Mesothelial cell of epicardium (in vitro differentiated cells): ENCODE results near the gene SLC39A13. TPM values are rescaled to one million over a fixed set of nuclear protein-coding genes. Genes with fewer than 3 reads are reported as not detected.

Experiments used
- DNase-seq, 2 experiments: peaks; one replicate each; pipeline ENCODE4 v3.0.0; 2021; ENCODE audit warnings: low spot score in 2 of 2; ENCODE audit not compliant: unreplicated experiment in 2 of 2
- H3K27ac Mint-ChIP-seq: 2 replicates; pipeline ENCODE4 v1.8.0; 2021; ENCODE audit warnings: mixed read lengths
- H3K27me3 Mint-ChIP-seq: 2 replicates; pipeline ENCODE4 v1.8.0; 2021; ENCODE audit warnings: low read depth, mixed read lengths
- H3K36me3 Mint-ChIP-seq: 2 replicates; pipeline ENCODE4 v1.8.0; 2021; ENCODE audit warnings: mixed read lengths
- H3K4me1 Mint-ChIP-seq: 2 replicates; pipeline ENCODE4 v1.8.0; 2021; ENCODE audit warnings: mixed read lengths
- H3K4me3 Mint-ChIP-seq: 2 replicates; pipeline ENCODE4 v1.8.0; 2021; ENCODE audit warnings: mild to moderate bottlenecking, moderate library complexity, mixed read lengths
- H3K9me3 Mint-ChIP-seq: 2 replicates; pipeline ENCODE4 v1.8.0; 2021; ENCODE audit warnings: mixed read lengths
- CTCF ChIP-seq: fragments of 200-600 bp; sonication (generic); IDR thresholded peaks from one replicate; pipeline ENCODE4 v1.5.0; 2021; ENCODE audit warnings: antibody characterized with exemption; ENCODE audit not compliant: unreplicated experiment
- total RNA-seq: library from RNA; stranded (reverse); gene quantifications from 3 replicates; pipeline ENCODE4 v1.2.1, GENCODE V29; 2021

The SLC39A13 gene
- total RNA-seq, 1 donor from 2014 or later: 69.5 TPM

- Mint-ChIP-seq H3K4me1 (no peaks in the 10 kb centered on the region), H3K27me3 (no peaks in the 10 kb centered on the region), H3K27ac (no peak overlapping the region), H3K36me3 (no peaks in the 10 kb centered on the region), H3K4me3 (no peak overlapping the region), H3K9me3 (no peaks in the 10 kb centered on the region)
- no peak for DNase-seq
- TF ChIP-seq CTCF: no peak
Measured at GRCh38 chr11:47374720-47375019, 33.7 kb upstream of the SLC39A13 start.

DNA sequence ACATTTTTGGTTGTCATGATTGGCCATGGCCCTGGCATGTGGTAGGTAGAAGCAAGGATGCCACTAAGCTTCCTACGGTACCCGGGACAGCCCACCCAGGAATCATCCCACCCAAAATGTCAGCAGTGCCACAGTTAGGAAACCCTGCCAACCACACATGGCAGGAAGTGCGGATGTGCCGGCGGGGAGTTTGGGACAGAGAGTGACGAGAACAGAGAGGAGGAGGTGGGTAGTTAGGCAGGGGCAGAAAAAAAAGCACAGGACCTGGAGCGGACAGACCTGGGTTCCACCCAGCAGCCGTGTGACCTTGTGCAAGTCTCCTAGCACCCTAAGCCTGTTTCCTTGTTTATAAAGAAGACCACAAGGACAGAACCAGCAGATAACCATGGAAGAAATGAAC, 33.4 kb upstream of the SLC39A13 start:
- H3K27ac Mint-ChIP-seq: no peak overlapping the region
- no peaks in the 10 kb centered on the region for H3K9me3 Mint-ChIP-seq
- no peaks in the 10 kb centered on the region for H3K4me1 Mint-ChIP-seq
- no peak overlapping the region for H3K4me3 Mint-ChIP-seq
- DNase-seq: no peak
- no peaks in the 10 kb centered on the region for H3K27me3 Mint-ChIP-seq
- no peaks in the 10 kb centered on the region for H3K36me3 Mint-ChIP-seq
- no peak for TF ChIP-seq CTCF

GRCh38 chr11:47375546-47376085, 32.8 kb upstream of the SLC39A13 start:
- Mint-ChIP-seq H3K9me3 (no peaks in the 10 kb centered on the region), H3K27me3 (no peaks in the 10 kb centered on the region), H3K27ac (no peak overlapping the region), H3K4me1 (no peaks in the 10 kb centered on the region), H3K4me3 (no peak overlapping the region), H3K36me3 (no peaks in the 10 kb centered on the region)
- no peak for DNase-seq
- TF ChIP-seq CTCF: no peak

DNA sequence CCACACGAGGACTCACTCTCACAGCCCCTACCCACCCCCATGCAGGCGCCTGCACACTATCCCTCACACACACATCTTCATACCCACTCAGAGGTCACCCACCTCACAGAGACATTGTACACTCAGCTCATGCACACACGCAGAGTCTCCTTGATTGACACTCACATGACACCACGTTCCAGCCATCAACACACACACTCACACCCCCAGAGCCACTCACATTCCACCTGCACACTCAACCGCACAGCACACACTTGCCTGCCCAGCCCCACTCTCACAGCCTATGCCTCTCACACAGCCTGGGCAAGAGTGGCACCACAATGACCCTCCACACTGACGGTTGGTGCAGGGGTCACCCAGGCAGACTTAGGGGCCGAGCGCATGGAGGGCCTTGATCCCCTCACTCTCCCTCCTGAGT, 32.3 kb upstream of the SLC39A13 start:
- no peak overlapping the region for H3K27ac Mint-ChIP-seq

GRCh38 chr11:47376525-47377371, 31.6 kb upstream of the SLC39A13 start:
- no peaks in the 10 kb centered on the region for H3K9me3 Mint-ChIP-seq
- H3K27me3 Mint-ChIP-seq: no peaks in the 10 kb centered on the region
- no peak for DNase-seq
- no peaks in the 10 kb centered on the region for H3K4me1 Mint-ChIP-seq
- no peak for TF ChIP-seq CTCF
- H3K27ac Mint-ChIP-seq: no peak overlapping the region
- no peak overlapping the region for H3K4me3 Mint-ChIP-seq
- H3K36me3 Mint-ChIP-seq: no peaks in the 10 kb centered on the region

More for the DNA sequence above, 32.3 kb upstream of the SLC39A13 start:
- no peak for TF ChIP-seq CTCF
- no peaks in the 10 kb centered on the region for H3K27me3 Mint-ChIP-seq
- no peaks in the 10 kb centered on the region for H3K36me3 Mint-ChIP-seq
- H3K4me1 Mint-ChIP-seq: no peaks in the 10 kb centered on the region
- no peak overlapping the region for H3K4me3 Mint-ChIP-seq
- no peak for DNase-seq
- no peaks in the 10 kb centered on the region for H3K9me3 Mint-ChIP-seq
